WTC11 (cell line): Measurements from ENCODE around the gene SLC16A13. TPM values are rescaled to one million over a fixed set of nuclear protein-coding genes. Genes with fewer than 3 reads are reported as not detected.

Source experiments
- ATAC-seq: fragments of 200-7000 bp; cut with Tn5 transposase; 2 replicates; pipeline ENCODE4 v1.10.0; 2021; ENCODE audit warnings: mild to moderate bottlenecking, moderate library complexity
- CTCF ChIA-PET: fragments of 300-600 bp; sonication (Branson Sonifier 250); formaldehyde crosslinking; loops from one replicate; lab custom pipeline; 2021; ENCODE audit warnings: antibody characterized with exemption; lab: Charles Lee
- POLR2A ChIA-PET: fragments of 350-600 bp; sonication (Branson Sonifier 250); formaldehyde crosslinking; loops from one replicate; lab custom pipeline; 2021; ENCODE audit warnings: antibody characterized with exemption; lab: Charles Lee
- DNase-seq: peaks from one replicate; pipeline ENCODE4 v3.0.0; 2021; ENCODE audit warnings: low spot score
- H3K27ac Mint-ChIP-seq: 2 replicates; pipeline ENCODE4 v1.8.0; 2021; ENCODE audit warnings: mixed read lengths
- H3K27me3 Mint-ChIP-seq: 2 replicates; pipeline ENCODE4 v1.8.0; 2021; ENCODE audit warnings: low read depth, mild to moderate bottlenecking, moderate library complexity, mixed read lengths
- H3K36me3 Mint-ChIP-seq: 2 replicates; pipeline ENCODE4 v1.8.0; 2021; ENCODE audit warnings: mixed read lengths
- H3K4me1 Mint-ChIP-seq: 2 replicates; pipeline ENCODE4 v1.8.0; 2022; ENCODE audit warnings: mixed read lengths
- H3K4me3 Mint-ChIP-seq: 2 replicates; pipeline ENCODE4 v1.8.0; 2021; ENCODE audit warnings: mild to moderate bottlenecking, moderate library complexity, mixed read lengths
- H3K9me3 Mint-ChIP-seq: 2 replicates; pipeline ENCODE4 v1.8.0; 2021; ENCODE audit warnings: mixed read lengths
- ATF6 ChIP-seq: sonication (generic); formaldehyde crosslinking; IDR thresholded peaks from 2 replicates; pipeline ENCODE4 v1.8.1; 2023; ENCODE audit warnings: mild to moderate bottlenecking, missing genetic modification reagents
- CREB1 ChIP-seq: sonication (generic); formaldehyde crosslinking; IDR thresholded peaks from 2 replicates; pipeline ENCODE4 v1.8.0; 2023; ENCODE audit warnings: mild to moderate bottlenecking, missing genetic modification reagents
- FOXJ3 ChIP-seq: sonication (generic); formaldehyde crosslinking; IDR thresholded peaks from 2 replicates; pipeline ENCODE4 v1.9.0; 2021; ENCODE audit warnings: missing genetic modification reagents, mild to moderate bottlenecking, borderline replicate concordance
- GABPB1 ChIP-seq: sonication (generic); formaldehyde crosslinking; IDR thresholded peaks from 2 replicates; pipeline ENCODE4 v1.8.1; 2023; ENCODE audit warnings: mild to moderate bottlenecking, missing genetic modification reagents
- NFATC4 ChIP-seq: fragments of 250-450 bp; sonication (Bioruptor Pico); IDR thresholded peaks from 2 replicates; pipeline ENCODE4 v1.9.0; 2021; ENCODE audit warnings: mild to moderate bottlenecking
- NFE2L1 ChIP-seq: sonication (generic); formaldehyde crosslinking; IDR thresholded peaks from 2 replicates; pipeline ENCODE4 v1.8.1; 2023; ENCODE audit warnings: missing genetic modification reagents
- NR1H2 ChIP-seq: sonication (generic); formaldehyde crosslinking; IDR thresholded peaks from 2 replicates; pipeline ENCODE4 v1.9.0; 2021; ENCODE audit warnings: mild to moderate bottlenecking, moderate library complexity, missing genetic modification reagents
- PRRX2 ChIP-seq: fragments of 250-450 bp; sonication (Bioruptor Pico); IDR thresholded peaks from 2 replicates; pipeline ENCODE4 v1.8.0; 2021; ENCODE audit warnings: mild to moderate bottlenecking
- RORB ChIP-seq: fragments of 250-450 bp; sonication (Bioruptor Pico); IDR thresholded peaks from 2 replicates; pipeline ENCODE4 v1.9.0; 2021; ENCODE audit warnings: mild to moderate bottlenecking
- SP1 ChIP-seq: sonication (generic); formaldehyde crosslinking; conservative IDR thresholded peaks from 2 replicates; pipeline ENCODE4 v1.8.1; 2022; ENCODE audit warnings: missing genetic modification reagents
- TEAD4 ChIP-seq: sonication (generic); formaldehyde crosslinking; IDR thresholded peaks from 2 replicates; pipeline ENCODE4 v1.8.0; 2022; ENCODE audit warnings: mild to moderate bottlenecking, missing genetic modification reagents
- USF2 ChIP-seq: sonication (generic); formaldehyde crosslinking; IDR thresholded peaks from 2 replicates; pipeline ENCODE4 v1.8.1; 2023; ENCODE audit warnings: mild to moderate bottlenecking, missing genetic modification reagents, moderate library complexity
- ZNF121 ChIP-seq: sonication (generic); formaldehyde crosslinking; IDR thresholded peaks from 2 replicates; pipeline ENCODE4 v1.8.0; 2023; ENCODE audit warnings: missing genetic modification reagents
- ZNF396 ChIP-seq: fragments of 250-450 bp; sonication (Bioruptor Pico); IDR thresholded peaks from 2 replicates; pipeline ENCODE4 v1.8.0; 2021; ENCODE audit warnings: mild to moderate bottlenecking, moderate library complexity, borderline replicate concordance
- ZNF416 ChIP-seq: fragments of 250-450 bp; sonication (Bioruptor Pico); IDR thresholded peaks from 2 replicates; pipeline ENCODE4 v1.9.0; 2021; ENCODE audit warnings: mild to moderate bottlenecking, inconsistent platforms
- ZNF423 ChIP-seq: fragments of 250-450 bp; sonication (Bioruptor Pico); IDR thresholded peaks from 2 replicates; pipeline ENCODE4 v2.1.2; 2022; ENCODE audit warnings: mild to moderate bottlenecking, moderate library complexity
- total RNA-seq: library from RNA; stranded (reverse); gene quantifications from 3 replicates; pipeline ENCODE4 v1.2.3, GENCODE V29; 2021

SLC16A13 gene
- total RNA-seq, 1 experiment from 2014 or later = 5.2 TPM

- no peak for TF ChIP-seq GABPB1 (CRISPR knock-in tag)
Observed at GRCh38 chr17:7016418-7016817, 19.4 kb upstream of the SLC16A13 start (continued).

GRCh38 chr17:7016886-7017826 lies 18.7 kb upstream of the SLC16A13 start:
- Mint-ChIP-seq H3K36me3 (peaks cover 9% of the 10 kb centered on the region), H3K4me1 (peaks cover 57% of the 10 kb centered on the region), H3K9me3 (no peaks in the 10 kb centered on the region), H3K4me3 (no peak overlapping the region), H3K27ac (no peak overlapping the region), H3K27me3 (peaks cover 23% of the 10 kb centered on the region)
- DNase-seq (no peak), ATAC-seq (no peak)
- POLR2A ChIA-PET = interaction anchor here (0.5 kb wide), 1 partner anchor 51 kb away, joined by 3 read pairs; no protein-coding TSS in a partner anchor
- TF ChIP-seq TEAD4 (CRISPR knock-in tag) (no peak), SP1 (CRISPR knock-in tag) (no peak), NFATC4 (CRISPR knock-in tag) (no peak), ATF6 (CRISPR knock-in tag) (no peak)
- CTCF ChIA-PET = no interaction called here

- Mint-ChIP-seq H3K9me3 (no peaks in the 10 kb centered on the region), H3K4me1 (peaks cover 61% of the 10 kb centered on the region), H3K27ac (0 out of 2 replicates have a peak overlapping the region, but pooled peaks have one; percentile 15), H3K4me3 (no peak overlapping the region), H3K36me3 (peaks cover 9% of the 10 kb centered on the region), H3K27me3 (peaks cover 27% of the 10 kb centered on the region)
- DNase-seq = no peak
- POLR2A ChIA-PET = no interaction called here
- CTCF ChIA-PET = no interaction called here
- TF ChIP-seq FOXJ3 (CRISPR knock-in tag) = no peak
- TF ChIP-seq NR1H2 = no peak
- no peak for TF ChIP-seq PRRX2 (CRISPR knock-in tag)
- no peak for TF ChIP-seq ZNF416 (CRISPR knock-in tag)
- TF ChIP-seq ZNF121 (CRISPR knock-in tag) = no peak
- TF ChIP-seq CREB1 (CRISPR knock-in tag) = no peak
- TF ChIP-seq NFE2L1 (CRISPR knock-in tag) = no peak
- TF ChIP-seq ZNF423 (CRISPR knock-in tag) = no peak
- no peak for TF ChIP-seq USF2 (CRISPR knock-in tag)
- TF ChIP-seq, all 79 proteins: peak for 0
- no peak for ATAC-seq
Observed at GRCh38 chr17:7017827-7018200, 18.0 kb upstream of the SLC16A13 start.

- Mint-ChIP-seq H3K36me3 (peaks cover 9% of the 10 kb centered on the region), H3K9me3 (no peaks in the 10 kb centered on the region), H3K4me3 (no peak overlapping the region), H3K27ac (no peak overlapping the region), H3K27me3 (peaks cover 34% of the 10 kb centered on the region), H3K4me1 (peaks cover 64% of the 10 kb centered on the region)
- ATAC-seq (no peak), DNase-seq (no peak)
- ChIA-PET CTCF (interaction anchor here (0.6 to 1.5 kb wide), 3 partner anchors 14 to 1837 kb away, joined by 3 to 6 read pairs (median 3); no protein-coding TSS in a partner anchor), POLR2A (no interaction called here)
- TF ChIP-seq ZNF396 (CRISPR knock-in tag) (no peak), RORB (no peak)
Observed at GRCh38 chr17:7018331-7018964, 17.4 kb upstream of the SLC16A13 start.
